Muscle of leg (tissue), 11 donors: Measurements from ENCODE around the gene C8G. TPM values are rescaled to one million over a fixed set of nuclear protein-coding genes. Genes with fewer than 3 reads are reported as not detected.

ENCODE experiments used
- DNase-seq: peaks from one replicate; pipeline ENCODE4 v3.0.0; 2013
- H3K27ac ChIP-seq: one replicate; pipeline ENCODE4 v1.5.1; 2013; ENCODE audit warnings: mild to moderate bottlenecking, low read length, control low read depth
- H3K27me3 ChIP-seq: one replicate; pipeline ENCODE4 v1.6.1; 2013; ENCODE audit warnings: low read length; ENCODE audit not compliant: control insufficient read depth, insufficient read depth
- H3K36me3 ChIP-seq: one replicate; pipeline ENCODE4 v1.6.1; 2013; ENCODE audit warnings: low read length; ENCODE audit not compliant: control insufficient read depth, insufficient read depth
- H3K4me1 ChIP-seq: one replicate; pipeline ENCODE4 v1.6.1; 2013; ENCODE audit warnings: low read length; ENCODE audit not compliant: control insufficient read depth, insufficient read depth
- H3K4me3 ChIP-seq: one replicate; pipeline ENCODE4 v1.5.1; 2013; ENCODE audit warnings: low read length, control low read depth
- H3K9me3 ChIP-seq: replicated peaks from 2 replicates; pipeline ENCODE4 v1.6.1; 2013; ENCODE audit warnings: low read depth, low read length; ENCODE audit not compliant: control insufficient read depth
- WGBS: methylation state at CpG from one replicate; pipeline ENCODE4 v1.1.5; 2013; ENCODE audit warnings: missing lambda C conversion rate; ENCODE audit not compliant: insufficient coverage; 5-methylcytosine and 5-hydroxymethylcytosine counted together
- polyA plus RNA-seq, 8 donors: library from polyadenylated mRNA; unstranded; fragments of 120-200 nt; gene quantifications; one replicate each; pipeline versions ENCODE4 v1.2.1 to v1.2.3, GENCODE V29; 2013; ENCODE audit warnings: inconsistent platforms in 1 of 8, low replicate concordance in 1 of 8; ENCODE audit not compliant: insufficient read length in 8 of 8, insufficient read depth in 1 of 8
- total RNA-seq: library from RNA; stranded (reverse); fragments of 120-200 nt; gene quantifications from one replicate; pipeline ENCODE4 v1.2.4, GENCODE V29; 2013

The C8G gene
- total and polyA plus RNA-seq, 9 donors = 0.17 to 2.3 (median 0.72) TPM; not detected in 1

DNA sequence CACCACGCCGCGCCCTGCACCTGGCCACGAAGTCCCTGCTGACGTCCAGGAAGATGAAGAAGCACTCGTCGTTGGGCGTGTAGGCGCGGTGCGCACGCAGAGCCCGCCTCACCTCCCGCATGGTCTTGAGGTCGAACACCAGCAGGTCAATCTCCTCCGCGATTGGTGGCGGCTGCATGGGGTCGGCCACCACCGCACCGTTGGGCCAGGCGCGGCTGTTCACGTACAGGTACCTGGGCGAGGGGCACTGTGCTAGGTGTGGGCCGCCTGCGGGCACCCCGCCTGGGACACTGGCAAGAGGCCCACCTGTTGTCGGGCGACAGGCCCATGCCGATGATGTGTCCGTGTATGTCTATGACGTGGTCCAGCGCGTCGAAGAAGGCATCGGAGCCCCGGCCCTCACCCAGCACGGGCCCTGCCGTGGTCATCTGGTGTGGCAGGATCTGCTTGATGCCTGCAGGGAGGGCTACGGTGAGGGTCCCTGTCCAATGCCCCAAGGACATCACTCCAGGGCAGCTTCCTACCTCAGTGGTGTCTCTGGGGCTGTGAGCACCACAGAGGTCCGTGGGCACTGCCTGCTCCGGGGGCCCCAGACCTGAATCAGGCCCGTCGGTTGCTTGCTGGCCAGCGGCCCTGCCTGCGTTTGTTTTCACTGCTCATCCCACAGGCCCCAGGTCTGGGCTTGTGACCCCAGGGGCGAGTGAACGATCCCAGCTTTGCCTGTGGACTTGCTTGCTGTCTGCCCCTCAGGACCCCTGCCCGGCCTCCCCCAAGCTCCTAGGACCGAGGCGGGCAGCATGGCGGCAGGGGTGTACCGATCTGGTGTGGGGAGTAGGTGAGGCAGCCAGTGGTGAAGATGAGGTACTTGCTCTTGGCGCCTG is 3.6 kb upstream of the C8G start:
- Histone ChIP-seq H3K27me3 (no peaks in the 10 kb centered on the region), H3K9me3 (no peaks in the 10 kb centered on the region), H3K36me3 (peaks cover 47% of the 10 kb centered on the region), H3K4me3 (no peak overlapping the region), H3K27ac (no peak overlapping the region), H3K4me1 (peaks cover 28% of the 10 kb centered on the region)
- WGBS = 93% methylated on average over 53 of the region's 55 CpGs
- no peak for DNase-seq

DNA sequence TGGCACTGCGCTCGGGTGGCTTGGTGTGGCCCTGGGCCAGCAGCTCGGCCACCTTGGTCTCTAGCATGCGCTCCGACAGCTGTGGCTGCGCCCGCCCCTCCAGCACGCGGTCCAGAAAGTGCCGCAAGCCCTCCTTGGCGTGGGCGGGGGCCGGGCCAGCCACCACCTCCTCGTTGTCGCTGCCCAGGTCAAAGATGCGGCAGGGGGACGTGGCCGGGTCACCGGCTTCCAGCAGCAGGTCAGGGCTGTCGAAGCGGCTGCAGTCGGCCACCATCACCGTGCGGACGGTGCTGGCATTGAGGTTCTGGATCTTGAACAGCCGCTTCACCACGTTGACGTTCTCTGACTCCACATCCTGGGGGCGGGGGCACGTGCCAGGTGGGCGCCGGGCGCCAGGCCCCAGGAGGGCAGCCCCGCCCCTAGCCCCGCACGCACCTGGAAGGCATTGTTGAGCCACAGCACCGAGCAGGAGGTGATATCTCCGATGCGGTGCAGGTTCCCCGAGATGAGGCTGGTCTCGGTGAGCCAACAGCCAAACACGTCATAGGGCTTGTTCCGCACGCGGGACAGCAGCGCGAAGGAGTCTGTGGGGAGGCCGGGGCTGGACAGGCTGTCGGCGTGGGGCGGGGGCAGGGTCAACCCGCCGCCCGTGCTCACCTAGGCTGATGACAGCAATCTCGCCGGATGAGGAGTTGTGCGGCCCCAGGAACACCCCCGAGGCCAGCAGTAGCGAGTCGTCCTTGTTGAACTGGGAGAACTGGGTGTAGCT is 2.7 kb upstream of the C8G start:
- no peak overlapping the region for H3K27ac ChIP-seq

DNA sequence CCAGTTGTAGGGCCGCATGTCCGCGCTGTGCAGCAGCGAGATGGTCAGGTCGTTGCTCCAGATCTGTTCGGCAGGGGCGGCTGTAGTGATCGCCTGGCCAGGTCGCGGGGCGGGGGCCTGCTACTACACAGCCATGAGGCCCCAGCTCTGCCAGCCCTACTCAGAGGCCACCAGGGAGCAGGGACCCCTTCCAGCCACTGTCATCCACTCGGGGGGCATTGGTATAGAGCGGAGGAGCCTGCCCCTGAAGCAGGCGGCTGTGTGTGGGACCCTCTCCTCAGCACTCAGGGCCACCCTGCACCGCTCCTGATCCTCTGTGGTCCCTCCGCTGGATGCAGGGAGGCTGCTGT is 2.2 kb upstream of the C8G start:
- Histone ChIP-seq H3K4me1 (peaks cover 42% of the 10 kb centered on the region), H3K27me3 (no peaks in the 10 kb centered on the region), H3K36me3 (peaks cover 41% of the 10 kb centered on the region), H3K9me3 (no peaks in the 10 kb centered on the region), H3K4me3 (no peak overlapping the region), H3K27ac (no peak overlapping the region)
- DNase-seq = no peak
- WGBS = 80% methylated on average over 8 of the region's 16 CpGs

More for the DNA sequence above, 2.7 kb upstream of the C8G start:
- no peaks in the 10 kb centered on the region for H3K9me3 ChIP-seq
- H3K4me1 ChIP-seq = peaks cover 36% of the 10 kb centered on the region
- WGBS = 89% methylated on average over 60 of the region's 60 CpGs
- H3K36me3 ChIP-seq = peaks cover 45% of the 10 kb centered on the region
- H3K27me3 ChIP-seq = no peaks in the 10 kb centered on the region
- H3K4me3 ChIP-seq = no peak overlapping the region
- no peak for DNase-seq

DNA sequence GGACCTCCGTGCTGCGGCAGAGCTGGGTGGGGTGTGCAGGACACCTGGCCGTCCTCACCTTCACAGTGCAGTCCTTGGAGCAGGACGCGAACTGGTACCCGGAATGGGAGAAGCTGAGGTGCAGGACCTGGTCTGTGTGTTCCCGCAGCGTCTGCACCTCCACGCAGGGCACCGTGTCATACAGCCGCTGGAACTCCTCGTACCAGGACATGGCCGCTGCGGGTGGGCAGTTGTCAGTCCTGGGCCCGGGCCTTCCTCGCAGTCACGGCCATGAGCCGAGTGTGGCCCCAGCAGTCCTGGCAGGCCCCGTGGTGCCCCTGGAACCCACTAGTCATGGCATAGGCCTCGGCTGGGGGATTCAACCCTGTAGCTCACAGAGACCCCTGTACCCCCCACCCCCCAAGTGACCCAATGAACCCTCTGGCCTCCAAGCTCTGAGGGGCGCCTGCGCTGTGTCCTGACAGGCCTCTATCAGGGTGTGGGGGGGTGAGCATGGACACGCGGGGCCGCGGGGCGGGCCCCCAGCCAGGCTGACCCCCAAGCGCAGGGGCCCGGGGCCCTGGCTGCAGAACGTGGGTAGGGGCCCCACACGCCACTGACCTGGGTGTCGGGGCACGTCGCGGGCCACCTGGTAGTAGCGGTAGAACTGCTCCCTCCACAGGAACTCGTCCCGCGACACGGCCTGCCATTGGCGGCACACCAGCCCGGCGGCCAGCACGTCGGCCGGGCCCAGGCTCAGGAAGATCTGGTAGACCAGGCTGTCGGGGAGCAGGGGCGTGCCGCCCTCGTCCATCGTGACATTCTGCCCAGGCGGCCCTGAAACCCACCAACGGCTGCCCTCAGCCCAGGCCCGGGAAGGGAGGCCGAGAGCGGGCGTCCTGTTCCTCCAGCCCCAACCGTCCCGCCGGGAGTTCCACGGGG is 1.5 kb upstream of the C8G start:
- peaks cover 47% of the 10 kb centered on the region for H3K4me1 ChIP-seq
- no peak for DNase-seq
- peaks cover 41% of the 10 kb centered on the region for H3K36me3 ChIP-seq
- WGBS = 18% methylated on average over 57 of the region's 61 CpGs
- H3K27ac ChIP-seq = peak overlapping the region; percentile 59
- no peaks in the 10 kb centered on the region for H3K9me3 ChIP-seq
- peak overlapping the region; percentile 84 for H3K4me3 ChIP-seq
- H3K27me3 ChIP-seq = no peaks in the 10 kb centered on the region

DNA sequence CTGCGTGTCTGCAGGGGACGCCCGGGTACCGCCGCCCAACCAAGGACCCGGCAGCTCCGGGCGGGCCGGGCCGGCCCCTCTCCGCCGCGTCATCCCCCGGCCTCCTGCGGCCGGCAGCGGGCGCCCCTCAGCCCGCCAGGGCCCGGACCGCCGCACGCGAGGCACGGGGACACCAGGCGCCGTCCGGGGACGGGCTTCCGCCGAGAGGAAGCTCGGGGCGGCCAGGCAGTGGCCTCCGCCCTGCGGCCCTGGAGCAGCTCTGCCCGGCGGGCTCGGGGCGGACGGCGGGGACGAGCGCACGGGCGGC is 878 bp upstream of the C8G start:
- DNase-seq = no peak
- Histone ChIP-seq H3K27me3 (no peaks in the 10 kb centered on the region), H3K4me3 (peak overlapping the region; percentile 84), H3K4me1 (peaks cover 48% of the 10 kb centered on the region), H3K36me3 (peaks cover 38% of the 10 kb centered on the region), H3K27ac (peak overlapping the region; percentile 59), H3K9me3 (no peaks in the 10 kb centered on the region)
- under 1% methylated on average over 45 of the region's 45 CpGs for WGBS

DNA sequence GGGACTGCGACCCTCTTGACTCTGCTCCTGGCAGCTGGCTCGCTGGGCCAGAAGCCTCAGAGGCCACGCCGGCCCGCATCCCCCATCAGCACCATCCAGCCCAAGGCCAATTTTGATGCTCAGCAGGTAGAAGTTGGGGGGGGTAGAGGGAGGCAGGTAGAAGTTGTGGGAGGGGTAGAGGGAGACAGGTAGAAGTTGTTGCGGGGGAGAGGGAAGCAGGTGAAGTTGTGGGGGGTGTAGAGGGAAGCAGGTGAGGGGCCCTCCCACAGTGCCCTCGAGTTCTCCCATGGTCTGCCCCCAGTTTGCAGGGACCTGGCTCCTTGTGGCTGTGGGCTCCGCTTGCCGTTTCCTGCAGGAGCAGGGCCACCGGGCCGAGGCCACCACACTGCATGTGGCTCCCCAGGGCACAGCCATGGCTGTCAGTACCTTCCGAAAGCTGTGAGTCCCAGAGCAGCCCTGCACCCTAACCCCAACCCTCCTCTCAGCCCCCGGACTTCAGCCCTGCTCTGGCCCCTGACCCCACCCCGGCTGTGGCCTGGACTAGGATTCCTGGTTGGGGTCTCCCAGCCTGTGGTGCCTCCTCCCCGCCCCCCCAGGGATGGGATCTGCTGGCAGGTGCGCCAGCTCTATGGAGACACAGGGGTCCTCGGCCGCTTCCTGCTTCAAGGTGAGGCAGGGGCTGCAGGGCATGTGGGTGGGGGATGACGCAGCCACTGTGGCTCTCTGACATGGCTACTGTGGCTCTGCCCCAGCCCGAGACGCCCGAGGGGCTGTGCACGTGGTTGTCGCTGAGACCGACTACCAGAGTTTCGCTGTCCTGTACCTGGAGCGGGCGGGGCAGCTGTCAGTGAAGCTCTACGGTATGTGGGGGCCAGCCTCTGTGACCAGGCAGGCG is 537 bp downstream of the C8G start:
- H3K27me3 ChIP-seq = no peaks in the 10 kb centered on the region
- WGBS = 81% methylated on average over 25 of the region's 30 CpGs
- H3K36me3 ChIP-seq = peaks cover 26% of the 10 kb centered on the region
- no peaks in the 10 kb centered on the region for H3K9me3 ChIP-seq
- DNase-seq = peak; percentile 32
- peaks cover 59% of the 10 kb centered on the region for H3K4me1 ChIP-seq
- H3K27ac ChIP-seq = no peak overlapping the region
- no peak overlapping the region for H3K4me3 ChIP-seq

DNA sequence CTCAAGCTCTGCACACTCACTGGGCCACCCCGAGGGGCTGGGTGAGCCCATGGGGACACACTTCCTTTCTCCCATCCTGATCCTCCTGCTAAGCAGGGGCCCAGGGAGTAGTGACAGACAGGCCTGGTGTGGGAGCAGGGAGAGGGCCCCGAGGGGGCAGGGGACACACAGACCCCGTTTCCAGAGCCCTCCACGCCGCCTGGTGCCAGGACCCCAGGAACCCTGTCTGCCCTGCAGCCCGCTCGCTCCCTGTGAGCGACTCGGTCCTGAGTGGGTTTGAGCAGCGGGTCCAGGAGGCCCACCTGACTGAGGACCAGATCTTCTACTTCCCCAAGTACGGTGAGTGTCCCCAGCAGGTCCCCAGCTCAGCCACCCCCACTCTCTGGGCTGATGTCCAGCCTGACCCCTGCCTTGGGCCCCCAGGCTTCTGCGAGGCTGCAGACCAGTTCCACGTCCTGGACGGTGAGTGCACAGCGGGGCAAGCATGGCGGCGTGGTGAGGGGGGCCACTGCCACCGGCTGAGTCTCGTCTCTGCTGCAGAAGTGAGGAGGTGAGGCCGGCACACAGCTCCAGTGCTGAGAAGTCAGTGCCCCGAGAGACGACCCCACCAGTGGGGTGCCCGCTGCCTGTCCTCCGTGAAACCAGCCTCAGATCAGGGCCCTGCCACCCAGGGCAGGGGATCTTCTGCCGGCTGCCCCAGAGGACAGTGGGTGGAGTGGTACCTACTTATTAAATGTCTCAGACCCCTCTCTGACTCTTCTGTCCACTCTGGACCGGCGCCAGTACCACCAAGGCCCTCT is 1.4 kb downstream of the C8G start:
- no peaks in the 10 kb centered on the region for H3K27me3 ChIP-seq
- no peaks in the 10 kb centered on the region for H3K9me3 ChIP-seq
- no peak overlapping the region for H3K4me3 ChIP-seq
- peak overlapping the region; percentile 83 for H3K27ac ChIP-seq
- DNase-seq = no peak
- H3K36me3 ChIP-seq = peaks cover 19% of the 10 kb centered on the region
- H3K4me1 ChIP-seq = peaks cover 61% of the 10 kb centered on the region
- 62% methylated on average over 18 of the region's 27 CpGs for WGBS

DNA sequence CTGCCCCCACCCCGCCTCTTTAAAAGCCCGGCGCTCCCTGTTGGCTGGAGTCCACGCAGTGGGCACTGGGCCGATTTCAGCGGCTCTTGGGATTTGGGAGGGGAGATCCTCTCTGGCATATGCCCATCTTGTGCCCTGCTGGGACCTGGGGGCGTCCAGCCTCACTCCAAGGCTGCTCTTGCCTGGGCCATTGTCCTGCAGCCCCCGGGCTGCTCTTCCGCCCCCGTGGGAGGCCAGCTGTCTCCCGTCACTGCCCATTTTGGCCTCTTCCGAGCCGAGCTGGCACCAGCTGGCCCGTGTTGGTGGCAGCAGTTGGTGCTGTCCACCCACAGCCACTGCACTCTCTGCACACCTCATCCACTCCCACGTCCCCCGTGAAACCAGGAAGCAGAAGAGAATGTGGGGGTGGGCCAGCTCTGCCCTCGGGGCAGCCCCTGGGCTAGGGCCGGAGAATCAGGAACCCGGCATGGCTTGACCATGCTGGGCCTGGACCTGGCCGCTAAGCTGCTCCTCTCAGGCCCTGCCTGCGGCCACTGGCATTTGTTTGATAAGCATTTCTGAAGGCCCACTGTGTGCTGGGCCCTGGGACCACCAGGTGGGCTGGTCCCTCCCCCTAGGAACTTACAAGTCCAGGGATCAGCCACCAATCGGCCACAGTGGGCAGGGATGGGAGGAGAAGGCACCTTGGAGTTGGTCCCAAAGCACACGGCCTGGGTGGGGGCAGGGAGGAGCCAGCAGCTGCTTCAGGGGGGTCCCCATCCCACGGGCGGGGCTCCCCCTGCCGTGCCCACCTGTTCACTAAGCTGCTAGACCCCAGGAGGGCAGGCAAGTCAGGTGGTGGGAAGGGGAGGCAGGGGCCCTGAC is 2.2 kb downstream of the C8G start:
- Histone ChIP-seq H3K4me1 (peaks cover 63% of the 10 kb centered on the region), H3K27ac (peak overlapping the region; percentile 83)
- peak; percentile 61 for DNase-seq

More for the DNA sequence above, 2.2 kb downstream of the C8G start:
- H3K27me3 ChIP-seq = no peaks in the 10 kb centered on the region
- 55% methylated on average over 23 of the region's 26 CpGs for WGBS
- H3K36me3 ChIP-seq = peaks cover 10% of the 10 kb centered on the region
- H3K4me3 ChIP-seq = no peak overlapping the region
- H3K9me3 ChIP-seq = no peaks in the 10 kb centered on the region
